HG03196 (cell line): Measurements from ENCODE around the gene DIABLO.

Experiments
- ATAC-seq: cut with Tn5 transposase; IDR thresholded peaks from one replicate; pipeline ENCODE4 v1.9.1; 2021; ENCODE audit not compliant: unreplicated experiment

Gene DIABLO

DNA sequence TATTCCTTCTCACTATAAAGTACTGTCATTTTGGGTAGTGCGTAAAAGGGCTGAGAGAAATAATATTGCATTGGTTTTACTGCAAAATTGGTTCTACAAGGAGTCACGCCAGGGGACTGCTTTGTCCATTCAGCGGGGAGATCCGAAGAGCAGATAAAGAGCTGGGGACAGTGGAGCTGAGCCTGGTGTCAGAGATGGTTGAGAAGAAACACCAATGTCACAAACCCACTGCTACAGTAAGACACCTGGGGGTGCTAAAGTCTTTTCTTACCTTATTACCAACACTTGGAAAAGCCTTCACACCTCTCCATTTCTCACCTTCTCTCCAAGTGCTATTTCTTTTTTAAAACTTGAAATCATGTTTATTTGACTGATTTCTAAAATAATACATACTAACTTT is 66.0 kb downstream of the DIABLO start:
- ATAC-seq: no peak

DNA sequence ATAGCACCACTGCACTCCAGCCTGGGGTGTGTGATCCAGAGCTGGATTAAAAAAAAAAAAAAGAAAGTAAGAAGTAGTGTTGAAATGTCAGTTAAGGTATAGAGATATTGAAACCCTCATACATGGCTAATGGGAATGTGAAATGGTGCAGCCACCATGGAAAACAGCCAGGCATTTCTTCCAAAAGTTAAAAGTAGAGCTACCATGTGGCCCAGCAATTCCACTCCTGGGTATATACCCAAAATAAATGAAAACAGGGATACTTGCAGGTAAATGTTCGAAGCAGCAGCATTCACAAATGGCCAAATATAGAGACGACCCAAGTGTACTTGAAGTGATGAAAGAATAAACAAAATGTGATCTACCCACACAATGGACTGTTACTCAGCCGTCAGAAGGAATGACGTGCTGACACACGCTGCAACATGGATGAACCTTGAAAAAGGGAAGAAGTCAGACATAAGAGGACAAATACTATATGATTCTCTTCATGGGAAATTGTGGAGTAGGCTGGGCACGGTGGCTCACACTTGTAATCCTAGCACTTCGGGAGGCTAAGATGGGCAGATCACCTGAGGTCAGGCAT is 67.1 kb downstream of the DIABLO start:
- ATAC-seq: no peak
